RKO (cell line): Measurements from ENCODE around the gene KSR1.

Experiments used
- DNase-seq: peaks from one replicate; pipeline ENCODE4 v3.0.0-alpha.2; 2016; ENCODE audit warnings: low spot score

The KSR1 gene

GRCh38 chr17:27514595-27515413 is 58.6 kb downstream of the KSR1 start:
- no peak for DNase-seq

GRCh38 chr17:27518048-27518447 is 61.8 kb downstream of the KSR1 start:
- no peak for DNase-seq

GRCh38 chr17:27518545-27519521 is 62.6 kb downstream of the KSR1 start:
- no peak for DNase-seq

GRCh38 chr17:27519550-27519949 is 63.3 kb downstream of the KSR1 start:
- no peak for DNase-seq

GRCh38 chr17:27520491-27521185 is 64.4 kb downstream of the KSR1 start:
- no peak for DNase-seq

- no peak for DNase-seq
These were observed 65.2 kb downstream of the KSR1 start for GRCh38 chr17:27521281-27522027.

GRCh38 chr17:27522028-27522635 is 65.9 kb downstream of the KSR1 start:
- no peak for DNase-seq

GRCh38 chr17:27523712-27524111 is 67.5 kb downstream of the KSR1 start:
- DNase-seq: peak; percentile 0

- DNase-seq: no peak
These were observed 68.3 kb downstream of the KSR1 start for GRCh38 chr17:27524594-27524993.

- no peak for DNase-seq
These were observed 69.1 kb downstream of the KSR1 start for GRCh38 chr17:27525316-27525715.

GRCh38 chr17:27525836-27526603 is 69.8 kb downstream of the KSR1 start:
- no peak for DNase-seq

GRCh38 chr17:27526604-27527002 is 70.4 kb downstream of the KSR1 start:
- no peak for DNase-seq

GRCh38 chr17:27529230-27529796 is 73.1 kb downstream of the KSR1 start:
- DNase-seq: no peak

- DNase-seq: no peak
These were observed 74.6 kb downstream of the KSR1 start for GRCh38 chr17:27530764-27531391.

GRCh38 chr17:27531469-27531961 is 75.3 kb downstream of the KSR1 start:
- DNase-seq: no peak

GRCh38 chr17:27532269-27533263 is 76.3 kb downstream of the KSR1 start:
- DNase-seq: no peak

GRCh38 chr17:27533874-27534815 is 77.9 kb downstream of the KSR1 start:
- no peak for DNase-seq
